ENCODE data around the gene PNKD. TPM values are rescaled to one million over a fixed set of nuclear protein-coding genes. Genes with fewer than 3 reads are reported as not detected.

PNKD gene
- total and polyA plus RNA-seq, 4 donors = 26.9 to 108 (median 65.7) TPM

- 65 to 73% methylated on average over 4 of the region's 4 CpGs for WGBS, 2 donors
- Histone ChIP-seq H3K27me3 (ENCODE audit: control insufficient read depth in 1 of 2, insufficient read depth in 2 of 2, low read length in 1 of 2) (no peaks in the 10 kb centered on the region), H3K4me3 (ENCODE audit: low read length in 2 of 2) (no peak overlapping the region), H3K27ac (ENCODE audit: low read depth in 1 of 2, low read length in 2 of 2) (peak overlapping the region; percentile 61 to 91), H3K9me3 (ENCODE audit: control insufficient read depth, low read length) (no peaks in the 10 kb centered on the region), H3K4me1 (ENCODE audit: control insufficient read depth in 1 of 2, insufficient read depth in 2 of 2, low read length in 2 of 2) (peaks cover 5 to 8% of the 10 kb centered on the region in 2 donors), H3K36me3 (ENCODE audit: control insufficient read depth in 1 of 2, insufficient read depth in 2 of 2, low read length in 1 of 2) (peaks cover 6 to 14% of the 10 kb centered on the region in 2 donors)
- intact Hi-C loops (cut with DNase I) = loop anchor here in 1 of 2 donors (2.0 kb wide), 1 partner anchor 13 kb away; the partner anchor contains the start of gene ARPC2
- ATAC-seq (ENCODE audit: low FRiP score) (no peak), DNase-seq (no peak)
Measured at GRCh38 chr2:218229851-218230250, 40.5 kb upstream of the PNKD start.

- no peak overlapping the region for H3K4me3 ChIP-seq (ENCODE audit: low read length in 2 of 2)
- no peaks in the 10 kb centered on the region for H3K9me3 ChIP-seq (ENCODE audit: control insufficient read depth, low read length)
- DNase-seq (no peak), ATAC-seq (ENCODE audit: low FRiP score) (no peak)
- H3K27ac ChIP-seq (ENCODE audit: low read depth in 1 of 2, low read length in 2 of 2) = peak overlapping the region; percentile 61 to 67
- intact Hi-C loops (cut with DNase I) = loop anchor here in 1 of 2 donors (2.0 kb wide), 1 partner anchor 14 kb away; the partner anchor contains the start of gene ARPC2
- H3K4me1 ChIP-seq (ENCODE audit: control insufficient read depth in 1 of 2, insufficient read depth in 2 of 2, low read length in 2 of 2) = peaks cover 5 to 6% of the 10 kb centered on the region in 2 donors
- peaks cover 12 to 16% of the 10 kb centered on the region in 2 donors for H3K36me3 ChIP-seq (ENCODE audit: control insufficient read depth in 1 of 2, insufficient read depth in 2 of 2, low read length in 1 of 2)
- no peaks in the 10 kb centered on the region for H3K27me3 ChIP-seq (ENCODE audit: control insufficient read depth in 1 of 2, insufficient read depth in 2 of 2, low read length in 1 of 2)
- WGBS, 2 donors = 1 to 4% methylated on average over 1 of the region's 1 CpG
Measured at GRCh38 chr2:218230882-218231281, 39.4 kb upstream of the PNKD start.

GRCh38 chr2:218233543-218233942 lies 36.8 kb upstream of the PNKD start:
- WGBS, 2 donors = 87 to 89% methylated on average over 4 of the region's 4 CpGs
- H3K27ac ChIP-seq (ENCODE audit: low read depth in 1 of 2, low read length in 2 of 2) = no peak overlapping the region
- ATAC-seq (ENCODE audit: low FRiP score) (no peak), DNase-seq (no peak)
- peaks cover 3 to 5% of the 10 kb centered on the region in 2 donors for H3K4me1 ChIP-seq (ENCODE audit: control insufficient read depth in 1 of 2, insufficient read depth in 2 of 2, low read length in 2 of 2)
- peaks cover 11 to 16% of the 10 kb centered on the region in 2 donors for H3K36me3 ChIP-seq (ENCODE audit: control insufficient read depth in 1 of 2, insufficient read depth in 2 of 2, low read length in 1 of 2)
- no peaks in the 10 kb centered on the region for H3K27me3 ChIP-seq (ENCODE audit: control insufficient read depth in 1 of 2, insufficient read depth in 2 of 2, low read length in 1 of 2)
- H3K4me3 ChIP-seq (ENCODE audit: low read length in 2 of 2) = no peak overlapping the region
- intact Hi-C loops (cut with DNase I) = no loop called here
- H3K9me3 ChIP-seq (ENCODE audit: control insufficient read depth, low read length) = no peaks in the 10 kb centered on the region

GRCh38 chr2:218234521-218234920 lies 35.8 kb upstream of the PNKD start:
- no peak for ATAC-seq (ENCODE audit: low FRiP score)
- Histone ChIP-seq H3K9me3 (ENCODE audit: control insufficient read depth, low read length) (no peaks in the 10 kb centered on the region), H3K36me3 (ENCODE audit: control insufficient read depth in 1 of 2, insufficient read depth in 2 of 2, low read length in 1 of 2) (peaks cover 15 to 21% of the 10 kb centered on the region in 2 donors), H3K27ac (ENCODE audit: low read depth in 1 of 2, low read length in 2 of 2) (no peak overlapping the region), H3K27me3 (ENCODE audit: control insufficient read depth in 1 of 2, insufficient read depth in 2 of 2, low read length in 1 of 2) (no peaks in the 10 kb centered on the region), H3K4me3 (ENCODE audit: low read length in 2 of 2) (no peak overlapping the region), H3K4me1 (ENCODE audit: control insufficient read depth in 1 of 2, insufficient read depth in 2 of 2, low read length in 2 of 2) (peaks cover 0 to 5% of the 10 kb centered on the region in 2 donors)
- WGBS, 2 donors = 42 to 48% methylated on average over 3 of the region's 3 CpGs
- intact Hi-C loops (cut with DNase I) = no loop called here
- no peak for DNase-seq

GRCh38 chr2:218235017-218235416 lies 35.3 kb upstream of the PNKD start:
- Histone ChIP-seq H3K4me1 (ENCODE audit: control insufficient read depth in 1 of 2, insufficient read depth in 2 of 2, low read length in 2 of 2) (peaks cover 0 to 5% of the 10 kb centered on the region in 2 donors), H3K9me3 (ENCODE audit: control insufficient read depth, low read length) (no peaks in the 10 kb centered on the region), H3K4me3 (ENCODE audit: low read length in 2 of 2) (no peak overlapping the region), H3K36me3 (ENCODE audit: control insufficient read depth in 1 of 2, insufficient read depth in 2 of 2, low read length in 1 of 2) (peaks cover 15 to 23% of the 10 kb centered on the region in 2 donors), H3K27me3 (ENCODE audit: control insufficient read depth in 1 of 2, insufficient read depth in 2 of 2, low read length in 1 of 2) (no peaks in the 10 kb centered on the region), H3K27ac (ENCODE audit: low read depth in 1 of 2, low read length in 2 of 2) (no peak overlapping the region)
- intact Hi-C loops (cut with DNase I) = no loop called here
- no peak for DNase-seq
- 96 to 97% methylated on average over 2 of the region's 2 CpGs for WGBS, 2 donors
- ATAC-seq (ENCODE audit: low FRiP score) = no peak

- DNase-seq (no peak), ATAC-seq (ENCODE audit: low FRiP score) (no peak)
- 83 to 86% methylated on average over 4 of the region's 4 CpGs for WGBS, 2 donors
- Histone ChIP-seq H3K9me3 (ENCODE audit: control insufficient read depth, low read length) (no peaks in the 10 kb centered on the region), H3K4me1 (ENCODE audit: control insufficient read depth in 1 of 2, insufficient read depth in 2 of 2, low read length in 2 of 2) (peaks cover 0 to 2% of the 10 kb centered on the region in 2 donors), H3K27me3 (ENCODE audit: control insufficient read depth in 1 of 2, insufficient read depth in 2 of 2, low read length in 1 of 2) (no peaks in the 10 kb centered on the region), H3K36me3 (ENCODE audit: control insufficient read depth in 1 of 2, insufficient read depth in 2 of 2, low read length in 1 of 2) (peaks cover 14 to 16% of the 10 kb centered on the region in 2 donors), H3K27ac (ENCODE audit: low read depth in 1 of 2, low read length in 2 of 2) (no peak overlapping the region), H3K4me3 (ENCODE audit: low read length in 2 of 2) (no peak overlapping the region)
- intact Hi-C loops (cut with DNase I) = no loop called here
Measured at GRCh38 chr2:218236829-218237228, 33.5 kb upstream of the PNKD start.

GRCh38 chr2:218238887-218239286 lies 31.4 kb upstream of the PNKD start:
- DNase-seq (no peak), ATAC-seq (ENCODE audit: low FRiP score) (no peak)
- H3K27me3 ChIP-seq (ENCODE audit: control insufficient read depth in 1 of 2, insufficient read depth in 2 of 2, low read length in 1 of 2) = no peaks in the 10 kb centered on the region
- WGBS, 2 donors = 89 to 92% methylated on average over 1 of the region's 1 CpG
- peaks cover 14% of the 10 kb centered on the region in 2 donors for H3K36me3 ChIP-seq (ENCODE audit: control insufficient read depth in 1 of 2, insufficient read depth in 2 of 2, low read length in 1 of 2)
- H3K4me3 ChIP-seq (ENCODE audit: low read length in 2 of 2) = no peak overlapping the region
- no peaks in the 10 kb centered on the region for H3K9me3 ChIP-seq (ENCODE audit: control insufficient read depth, low read length)
- H3K27ac ChIP-seq (ENCODE audit: low read depth in 1 of 2, low read length in 2 of 2) = no peak overlapping the region
- peaks cover 0 to 4% of the 10 kb centered on the region in 2 donors for H3K4me1 ChIP-seq (ENCODE audit: control insufficient read depth in 1 of 2, insufficient read depth in 2 of 2, low read length in 2 of 2)
- intact Hi-C loops (cut with DNase I) = no loop called here

- Histone ChIP-seq H3K36me3 (ENCODE audit: control insufficient read depth in 1 of 2, insufficient read depth in 2 of 2, low read length in 1 of 2) (peaks cover 17 to 20% of the 10 kb centered on the region in 2 donors), H3K27ac (ENCODE audit: low read depth in 1 of 2, low read length in 2 of 2) (no peak overlapping the region), H3K4me3 (ENCODE audit: low read length in 2 of 2) (no peak overlapping the region), H3K27me3 (ENCODE audit: control insufficient read depth in 1 of 2, insufficient read depth in 2 of 2, low read length in 1 of 2) (no peaks in the 10 kb centered on the region), H3K4me1 (ENCODE audit: control insufficient read depth in 1 of 2, insufficient read depth in 2 of 2, low read length in 2 of 2) (peaks cover 0 to 4% of the 10 kb centered on the region in 2 donors), H3K9me3 (ENCODE audit: control insufficient read depth, low read length) (no peaks in the 10 kb centered on the region)
- 70 to 74% methylated on average over 1 of the region's 1 CpG for WGBS, 2 donors
- ATAC-seq (ENCODE audit: low FRiP score) (no peak), DNase-seq (no peak)
- intact Hi-C loops (cut with DNase I) = no loop called here
Measured at GRCh38 chr2:218244204-218244603, 26.1 kb upstream of the PNKD start.

- Histone ChIP-seq H3K4me1 (ENCODE audit: control insufficient read depth in 1 of 2, insufficient read depth in 2 of 2, low read length in 2 of 2) (peaks cover 0 to 4% of the 10 kb centered on the region in 2 donors), H3K4me3 (ENCODE audit: low read length in 2 of 2) (no peak overlapping the region), H3K36me3 (ENCODE audit: control insufficient read depth in 1 of 2, insufficient read depth in 2 of 2, low read length in 1 of 2) (peaks cover 16 to 22% of the 10 kb centered on the region in 2 donors), H3K27me3 (ENCODE audit: control insufficient read depth in 1 of 2, insufficient read depth in 2 of 2, low read length in 1 of 2) (no peaks in the 10 kb centered on the region), H3K9me3 (ENCODE audit: control insufficient read depth, low read length) (no peaks in the 10 kb centered on the region), H3K27ac (ENCODE audit: low read depth in 1 of 2, low read length in 2 of 2) (no peak overlapping the region)
- ATAC-seq (ENCODE audit: low FRiP score) = no peak
- DNase-seq = no peak
- intact Hi-C loops (cut with DNase I) = no loop called here
- WGBS, 2 donors = 94 to 97% methylated on average over 2 of the region's 2 CpGs
Measured at GRCh38 chr2:218244665-218245064, 25.7 kb upstream of the PNKD start.

Measured in aorta (tissue), 5 donors.